T47D (cell line): ENCODE data around the gene RPL27A.

Source experiments
- DNase-seq, 2 experiments: peaks; one replicate each; pipeline versions ENCODE4 v3.0.0 to v3.0.0-alpha.2; 2011 to 2012; ENCODE audit warnings: low read depth in 1 of 2, low spot score in 1 of 2
- JUND ChIP-seq: IDR thresholded peaks from 2 replicates; pipeline ENCODE4 v1.6.1; 2012; ENCODE audit warnings: low read depth
- in situ Hi-C: cut with HindIII; loops from 2 replicates; pipeline ENCODE4 v1.10.0; 2016; ENCODE audit warnings: low sequenced_read_pairs, low pct_unique_long_range_greater_than_20kb

Gene RPL27A

DNA sequence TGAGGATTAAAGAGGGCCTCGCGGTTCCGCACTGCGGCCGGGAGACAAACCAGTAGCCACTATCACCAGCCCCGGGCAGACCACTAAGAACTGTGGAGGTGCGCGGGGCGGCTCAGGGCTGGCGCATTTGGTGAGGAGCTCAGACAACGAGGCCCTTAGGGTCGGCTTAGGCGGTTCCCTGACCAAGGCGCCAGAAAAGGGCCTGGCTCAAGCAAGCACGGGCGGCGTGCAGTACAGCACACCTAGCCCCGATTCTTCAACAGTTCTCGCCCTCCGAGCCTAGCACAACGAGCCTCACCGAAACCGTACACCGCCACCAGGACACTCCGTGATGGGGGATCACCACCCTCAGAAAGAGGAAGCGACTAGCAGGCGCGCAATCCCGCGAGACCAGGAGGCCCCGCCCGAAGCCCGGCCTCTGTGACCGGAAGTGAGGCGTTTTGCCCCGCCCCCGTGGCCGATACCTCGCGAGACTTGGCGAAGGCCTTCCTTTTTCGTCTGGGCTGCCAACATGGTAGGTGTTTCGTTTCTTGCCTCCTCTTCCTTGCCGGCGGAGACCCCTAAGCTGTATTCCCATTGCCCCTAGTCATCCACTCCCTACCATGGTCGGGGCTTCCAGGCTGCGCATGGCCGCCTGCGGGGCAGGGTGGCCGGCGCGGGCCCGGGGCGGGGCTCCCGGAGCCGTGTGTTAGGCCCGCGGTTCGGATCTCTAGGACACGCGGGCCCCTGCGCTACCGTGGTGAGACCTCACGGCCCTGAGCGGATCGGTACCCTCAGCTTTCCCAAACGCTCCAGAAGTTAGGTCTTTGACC, at the start of gene RPL27A, which contains the start of gene TRIM66:
RPL27A (plus strand) TSS at position 490 of the 812 bp plus-strand sequence; CDS start at position 512, 22 bp downstream.
TRIM66 (minus strand) TSS at position 363 of the 812 bp plus-strand sequence. CDS start 10,391 bp downstream, outside the sequence.
- no peak for TF ChIP-seq JUND
- in situ Hi-C loops, result no loop called here
- peak; percentile 32 to 95 for DNase-seq

DNA sequence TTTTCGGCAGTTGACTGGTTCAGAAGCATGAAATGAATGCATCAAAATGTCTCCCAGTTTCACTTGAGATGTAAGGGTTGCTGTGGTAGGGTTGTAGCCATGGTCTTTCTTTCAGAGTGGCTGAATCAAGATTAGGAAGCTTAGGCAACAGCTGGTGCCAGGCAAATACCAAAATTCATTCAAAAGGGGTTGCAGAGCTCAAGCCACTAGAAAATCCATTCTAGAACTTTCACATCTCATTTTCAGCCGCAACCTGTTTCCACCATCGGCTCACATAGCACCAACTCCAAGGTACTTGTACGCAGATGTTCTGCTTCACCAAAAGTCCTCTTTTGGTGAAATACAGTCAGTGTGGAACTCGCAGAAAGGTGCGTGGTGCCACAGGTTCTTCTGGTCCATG, 48.1 kb upstream of the RPL27A start:
- no peak for DNase-seq
- no peak for TF ChIP-seq JUND
- in situ Hi-C loops, result no loop called here

DNA sequence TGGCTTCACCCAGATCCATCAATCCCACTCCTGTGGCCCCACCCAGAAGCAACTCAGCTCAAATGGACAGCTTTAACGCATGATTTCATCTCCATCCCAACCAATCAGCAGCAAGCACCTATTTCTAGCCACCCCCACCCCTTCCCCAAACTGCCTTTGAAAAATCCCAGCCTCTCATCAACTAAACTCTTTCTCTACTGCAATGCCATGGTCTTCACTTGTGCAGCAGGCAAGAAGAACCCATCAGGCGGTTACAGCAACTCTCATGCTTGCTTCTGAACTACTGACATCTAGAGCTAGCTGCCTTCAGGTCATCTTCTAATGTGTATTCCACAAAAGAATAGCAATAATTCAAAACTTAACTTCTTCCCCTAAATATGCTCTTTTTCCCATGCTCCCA, 46.5 kb upstream of the RPL27A start:
- TF ChIP-seq JUND, result no peak
- in situ Hi-C loops, result no loop called here
- DNase-seq, result no peak

DNA sequence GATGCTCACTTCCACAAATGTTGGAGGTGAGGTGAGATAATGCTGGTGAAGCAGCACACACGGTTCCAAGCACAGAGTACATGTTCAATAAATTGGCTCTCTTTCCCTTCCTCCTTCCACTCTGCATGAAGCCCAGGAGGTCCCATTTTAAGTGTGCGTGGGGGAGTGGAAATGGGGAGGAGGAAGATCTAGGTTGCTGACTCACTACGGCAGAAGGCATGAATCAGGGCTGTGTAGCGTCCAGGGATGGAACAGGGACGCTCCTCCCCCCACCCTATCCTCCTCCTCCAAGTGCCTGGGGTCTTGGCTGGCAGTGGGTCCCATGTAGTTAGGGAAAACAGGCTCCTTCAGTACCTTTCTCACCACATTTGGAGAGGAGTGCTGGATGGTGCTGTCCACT, 44.3 kb upstream of the RPL27A start:
- in situ Hi-C loops, result no loop called here
- TF ChIP-seq JUND, result no peak
- no peak for DNase-seq

DNA sequence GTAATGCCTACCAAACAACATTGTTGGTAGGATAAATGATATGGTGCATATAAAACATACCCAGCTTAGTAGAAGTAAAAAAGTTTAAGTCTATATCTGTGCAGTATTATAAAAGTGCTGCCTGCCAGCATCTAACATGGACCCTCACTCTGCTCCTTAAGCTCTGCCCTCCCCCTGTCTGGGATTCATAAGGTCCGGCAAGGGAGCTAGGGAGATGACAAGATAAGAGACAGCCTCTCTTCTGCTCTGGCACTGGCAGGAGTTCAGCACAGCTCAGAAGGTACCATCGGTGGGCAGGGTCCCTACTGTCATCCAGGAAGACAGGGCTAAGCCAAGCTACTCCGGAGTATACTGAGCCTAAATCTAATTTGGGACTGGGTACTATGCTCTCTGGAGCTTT, 42.9 kb upstream of the RPL27A start:
- no peak for TF ChIP-seq JUND
- DNase-seq, result no peak
- in situ Hi-C loops, result no loop called here

DNA sequence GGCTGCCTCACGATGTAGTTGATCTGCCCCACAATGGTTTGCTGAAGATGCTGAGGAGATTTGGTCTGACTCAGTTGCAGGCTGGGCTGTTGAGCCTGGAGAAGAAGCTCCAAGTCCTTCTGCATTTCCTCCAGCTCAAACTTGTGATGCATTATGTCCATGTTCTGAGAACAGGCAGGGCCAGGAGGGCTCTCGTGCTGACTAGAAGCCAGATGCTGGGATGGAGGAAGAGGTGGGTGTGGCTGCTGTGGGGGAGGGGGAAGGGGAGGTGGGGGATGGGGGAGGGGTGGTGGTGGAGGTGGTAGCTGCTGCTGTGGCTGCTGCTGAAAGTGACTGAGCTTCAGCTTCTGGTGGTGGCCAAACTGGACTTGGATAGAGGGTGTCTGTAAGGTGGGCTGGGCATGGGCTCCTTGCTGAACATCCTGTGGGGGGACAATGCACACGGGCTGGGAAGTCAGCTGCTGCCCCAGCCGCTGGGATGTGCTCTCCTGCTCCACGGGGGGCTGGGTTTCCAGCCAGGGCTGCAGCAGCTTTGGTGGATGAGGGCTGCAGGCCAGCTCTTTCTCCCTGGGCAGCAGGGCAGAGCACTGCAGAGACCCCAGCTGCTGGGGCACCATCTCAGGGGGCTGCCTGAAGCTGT, 42.2 kb upstream of the RPL27A start:
- DNase-seq, result no peak
- in situ Hi-C loops, result no loop called here
- TF ChIP-seq JUND, result no peak

DNA sequence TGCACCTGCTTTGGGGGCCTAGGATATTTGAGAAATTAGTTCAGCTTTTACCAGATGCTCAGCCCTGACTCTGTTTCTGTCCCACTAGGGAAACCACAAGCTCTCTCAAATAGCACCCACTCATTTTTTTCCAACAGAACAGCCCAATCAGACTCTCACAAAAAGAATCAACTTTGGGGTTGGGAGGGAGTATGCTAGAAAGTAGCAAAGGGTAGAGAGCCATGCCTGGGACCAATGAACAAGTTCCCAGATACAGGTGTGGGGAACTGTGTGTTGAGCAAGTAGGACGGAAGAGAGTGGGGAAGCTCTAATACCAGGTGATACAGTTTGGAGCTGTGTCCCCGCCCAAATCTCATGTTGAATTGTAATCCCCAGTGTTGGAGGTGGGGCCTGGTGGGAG, 41.3 kb upstream of the RPL27A start:
- in situ Hi-C loops, result no loop called here

DNA sequence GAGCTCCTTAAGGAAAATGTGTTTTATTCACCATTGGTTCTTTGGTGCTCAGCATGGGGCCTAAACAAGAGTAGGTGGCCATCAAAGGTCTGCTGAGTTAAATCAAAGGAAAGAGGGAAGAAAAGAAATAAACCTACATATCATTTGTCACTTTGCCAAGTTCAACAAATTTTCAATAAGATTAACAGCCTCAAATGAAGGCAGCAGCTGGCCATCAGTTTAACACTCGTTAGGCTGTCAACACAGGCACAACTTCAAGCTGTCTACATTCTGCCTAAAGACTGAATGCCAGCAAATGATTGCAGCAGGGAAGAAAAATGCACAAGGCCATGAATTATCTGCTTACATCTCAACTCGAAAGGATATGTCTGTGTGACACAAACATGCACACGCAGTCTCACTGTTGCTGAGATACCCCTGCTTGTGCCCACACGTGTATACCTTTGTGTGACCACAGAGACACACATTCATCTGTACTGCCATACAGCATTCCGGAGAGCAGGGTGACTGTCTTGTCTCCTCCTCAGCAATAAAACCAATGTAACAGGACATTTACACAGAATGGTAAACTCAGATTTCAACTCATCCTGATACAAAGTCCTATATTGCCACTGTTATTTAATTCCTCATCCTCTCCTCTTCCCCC, 40.3 kb upstream of the RPL27A start:
- no peak for TF ChIP-seq JUND
- no peak for DNase-seq
- in situ Hi-C loops, result no loop called here

More for the DNA sequence above, 41.3 kb upstream of the RPL27A start:
- no peak for DNase-seq
- TF ChIP-seq JUND, result no peak

DNA sequence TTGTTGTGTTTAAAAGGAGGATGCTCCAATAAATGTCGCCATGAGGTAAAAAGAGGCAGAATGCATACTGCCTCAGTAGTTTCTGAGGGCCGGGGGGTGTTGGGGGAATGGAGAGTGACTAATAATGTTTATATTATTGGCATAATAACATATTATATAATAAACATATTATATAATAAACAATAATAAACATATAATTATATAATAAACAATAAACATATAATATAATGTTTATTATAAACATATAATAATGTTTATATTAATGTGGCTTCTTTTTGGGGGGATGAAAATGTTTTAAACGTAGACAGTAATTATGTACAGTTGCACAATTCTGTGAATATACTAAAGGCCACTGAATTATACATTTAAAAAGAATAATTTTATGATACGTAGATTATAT, 35.7 kb upstream of the RPL27A start:
- in situ Hi-C loops, result no loop called here
- TF ChIP-seq JUND, result no peak
- DNase-seq, result no peak

DNA sequence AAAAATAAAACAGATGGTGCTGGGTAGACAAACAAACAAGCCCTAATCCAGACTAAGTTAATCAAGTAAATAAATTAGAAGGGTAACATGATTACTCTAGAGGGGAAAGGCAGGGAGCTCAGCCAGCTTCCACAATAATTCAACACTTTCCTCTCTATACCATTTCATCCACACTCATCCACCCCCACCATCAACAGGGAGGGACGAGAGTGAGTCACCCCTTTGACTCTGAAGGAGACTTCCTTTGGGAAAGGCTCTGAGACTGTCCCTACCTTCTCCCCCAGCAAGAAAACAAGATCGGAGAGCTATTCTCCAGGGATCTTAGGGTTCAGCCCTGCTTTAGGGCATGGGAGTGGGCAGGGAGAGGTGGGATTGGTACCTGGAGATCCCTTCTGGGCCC, 33.2 kb upstream of the RPL27A start:
- DNase-seq, result no peak
- no peak for TF ChIP-seq JUND

DNA sequence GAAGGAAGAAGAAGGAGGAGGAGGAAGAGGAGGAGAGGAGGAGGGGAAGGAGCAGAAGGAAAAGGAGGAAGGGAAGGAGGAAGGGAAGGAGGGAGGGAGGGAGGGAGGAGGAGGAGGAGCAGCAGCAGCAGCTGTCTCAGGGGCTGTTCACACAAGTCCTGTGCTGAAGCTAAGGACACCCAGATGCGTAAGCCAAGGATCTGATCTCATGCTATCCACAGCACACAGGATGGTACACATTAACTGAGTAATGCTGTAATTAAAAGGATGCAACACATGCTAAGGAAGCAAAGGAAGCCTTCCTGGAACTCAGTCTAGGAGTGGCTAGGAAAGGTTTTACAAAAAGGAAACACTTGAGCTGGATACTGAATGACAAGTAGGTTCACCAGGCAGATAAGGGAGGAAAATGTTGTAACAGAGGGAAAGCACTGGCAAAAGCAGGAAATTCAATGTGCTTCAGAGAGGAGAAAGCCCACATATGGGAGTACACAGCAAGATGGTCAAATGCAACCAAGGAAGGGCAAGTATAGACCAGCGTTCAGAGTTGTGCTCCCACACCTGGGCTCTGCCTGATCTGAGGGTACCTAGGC, 32.1 kb upstream of the RPL27A start:
- in situ Hi-C loops, result no loop called here
- TF ChIP-seq JUND, result no peak
- no peak for DNase-seq

More for the DNA sequence above, 33.2 kb upstream of the RPL27A start:
- in situ Hi-C loops, result no loop called here

DNA sequence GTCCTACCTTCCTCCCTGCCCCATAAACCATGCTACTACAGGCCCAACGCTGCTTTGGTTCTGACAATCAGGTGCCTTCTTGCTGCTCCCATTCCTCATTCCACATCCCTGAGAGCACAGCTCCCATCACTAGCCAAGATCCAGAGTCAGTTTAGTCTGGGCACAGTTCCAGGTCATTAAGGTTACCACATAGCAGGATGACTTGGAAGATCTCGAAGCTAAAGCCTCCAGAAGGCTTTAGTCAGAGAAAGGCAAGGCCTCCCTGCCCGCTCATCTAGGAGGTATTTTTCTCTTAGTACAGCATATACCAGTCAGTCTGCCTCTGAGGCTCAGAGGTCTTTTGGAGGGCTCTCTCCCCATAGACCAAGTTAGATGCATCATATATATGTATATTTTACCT, 30.5 kb upstream of the RPL27A start:
- TF ChIP-seq JUND, result no peak
- in situ Hi-C loops, result no loop called here
- DNase-seq, result no peak
